Neuron (in vitro differentiated cells): ENCODE results near the gene CENPF.

Experiments used
- H2AFZ ChIP-seq: one replicate; pipeline ENCODE4 v1.6.1; 2013; ENCODE audit warnings: low read depth, mild to moderate bottlenecking, inconsistent platforms, low read length, moderate library complexity
- H3K27me3 ChIP-seq: one replicate; pipeline ENCODE4 v1.6.1; 2013; ENCODE audit warnings: low read length; ENCODE audit not compliant: insufficient read depth
- H3K36me3 ChIP-seq: one replicate; pipeline ENCODE4 v1.6.1; 2013; ENCODE audit warnings: low read length; ENCODE audit not compliant: insufficient read depth
- H3K4me1 ChIP-seq: one replicate; pipeline ENCODE4 v1.6.1; 2013; ENCODE audit warnings: low read length; ENCODE audit not compliant: insufficient read depth
- H3K4me3 ChIP-seq: 2 replicates; pipeline ENCODE4 v1.5.1; 2013; ENCODE audit warnings: mild to moderate bottlenecking, low read length, moderate library complexity
- H3K9me3 ChIP-seq: one replicate; pipeline ENCODE4 v1.6.1; 2013; ENCODE audit warnings: low read length

Gene CENPF

DNA sequence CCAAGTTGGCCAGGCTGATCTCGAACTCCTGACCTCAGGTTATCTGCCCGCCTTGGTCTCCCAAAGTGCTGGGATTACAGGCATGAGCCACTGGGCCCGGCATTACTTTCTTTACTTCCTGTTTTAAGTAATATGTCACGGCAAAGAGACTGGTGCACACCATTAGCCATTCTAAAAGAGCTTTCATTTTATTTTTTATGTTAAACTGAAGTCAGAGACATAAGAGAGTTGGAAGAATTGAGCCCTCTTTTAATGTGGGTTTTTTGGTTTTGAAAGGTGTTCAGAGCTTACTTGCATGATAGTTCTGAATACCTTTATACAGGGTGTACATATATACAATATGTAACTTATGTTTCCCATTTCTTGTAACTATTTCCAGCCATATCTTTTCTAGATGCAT lies 14.3 kb downstream of the CENPF start:
- Histone ChIP-seq H3K36me3 (peaks cover 81% of the 10 kb centered on the region), H3K4me1 (no peaks in the 10 kb centered on the region), H2AFZ (no peak overlapping the region), H3K4me3 (no peak overlapping the region), H3K27me3 (no peaks in the 10 kb centered on the region), H3K9me3 (no peaks in the 10 kb centered on the region)

DNA sequence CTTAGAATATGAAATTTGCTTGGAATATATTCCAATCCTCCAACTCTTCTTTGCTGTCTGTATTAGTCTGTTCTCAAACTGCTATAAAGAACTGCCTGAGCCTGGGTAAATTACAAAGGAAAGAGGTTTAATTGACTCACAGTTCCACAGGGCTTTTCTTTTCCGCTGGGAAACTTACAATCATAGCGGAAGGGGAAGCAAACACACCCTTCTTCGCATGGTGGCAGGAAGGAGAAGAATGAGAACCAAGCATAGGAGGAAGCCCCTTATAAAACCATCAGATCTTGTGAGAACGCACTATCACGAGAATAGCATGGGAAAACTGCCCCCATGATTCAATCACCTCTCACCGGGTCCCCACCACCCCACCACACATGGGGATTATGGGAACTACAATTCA lies 14.8 kb downstream of the CENPF start:
- Histone ChIP-seq H3K27me3 (no peaks in the 10 kb centered on the region), H3K4me1 (no peaks in the 10 kb centered on the region), H3K4me3 (no peak overlapping the region), H2AFZ (no peak overlapping the region), H3K36me3 (peaks cover 86% of the 10 kb centered on the region), H3K9me3 (no peaks in the 10 kb centered on the region)

DNA sequence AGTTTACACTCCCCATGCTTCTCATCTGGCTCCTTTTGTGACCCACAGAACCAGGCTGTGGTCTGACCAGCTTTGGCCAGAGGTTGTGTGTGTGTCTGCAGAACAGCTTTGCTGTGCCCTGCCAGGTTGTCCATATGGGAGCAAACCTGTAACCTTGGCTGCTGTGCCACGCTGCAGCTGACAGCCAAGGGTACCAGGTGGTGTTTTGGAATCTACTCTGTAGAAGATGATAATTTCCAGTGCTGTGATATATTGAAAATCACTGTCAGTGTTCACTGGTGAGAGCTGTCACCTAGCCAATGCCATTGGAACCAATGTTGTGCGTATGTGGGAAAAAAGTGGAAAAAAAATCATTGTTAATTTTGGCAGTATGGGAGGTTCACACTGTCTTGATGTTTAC lies 18.2 kb downstream of the CENPF start:
- Histone ChIP-seq H3K27me3 (no peaks in the 10 kb centered on the region), H3K36me3 (peaks cover 77% of the 10 kb centered on the region), H3K9me3 (no peaks in the 10 kb centered on the region), H2AFZ (no peak overlapping the region), H3K4me3 (no peak overlapping the region), H3K4me1 (no peaks in the 10 kb centered on the region)

DNA sequence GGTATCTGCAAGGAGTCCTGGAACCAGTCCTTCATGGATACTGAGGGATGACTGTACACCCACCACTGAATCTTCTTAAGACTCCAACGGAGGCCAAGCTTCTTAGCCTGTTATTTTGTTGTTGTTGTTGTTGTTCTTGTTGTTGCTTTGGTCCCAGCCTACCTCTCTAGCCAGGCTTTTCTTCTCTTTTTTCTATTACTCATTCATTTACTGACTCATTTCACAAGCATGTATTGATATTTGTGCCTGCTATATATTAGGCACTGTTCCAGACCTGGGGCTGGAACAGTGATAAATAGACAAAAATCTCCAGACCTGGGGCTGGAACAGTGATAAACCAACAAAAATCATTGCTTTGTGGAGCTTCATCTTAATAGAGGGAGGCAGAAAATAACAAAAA lies 20.4 kb downstream of the CENPF start:
- no peak overlapping the region for H3K4me3 ChIP-seq
- H3K27me3 ChIP-seq = no peaks in the 10 kb centered on the region
- H3K4me1 ChIP-seq = no peaks in the 10 kb centered on the region
- no peaks in the 10 kb centered on the region for H3K9me3 ChIP-seq
- peaks cover 75% of the 10 kb centered on the region for H3K36me3 ChIP-seq
- no peak overlapping the region for H2AFZ ChIP-seq

DNA sequence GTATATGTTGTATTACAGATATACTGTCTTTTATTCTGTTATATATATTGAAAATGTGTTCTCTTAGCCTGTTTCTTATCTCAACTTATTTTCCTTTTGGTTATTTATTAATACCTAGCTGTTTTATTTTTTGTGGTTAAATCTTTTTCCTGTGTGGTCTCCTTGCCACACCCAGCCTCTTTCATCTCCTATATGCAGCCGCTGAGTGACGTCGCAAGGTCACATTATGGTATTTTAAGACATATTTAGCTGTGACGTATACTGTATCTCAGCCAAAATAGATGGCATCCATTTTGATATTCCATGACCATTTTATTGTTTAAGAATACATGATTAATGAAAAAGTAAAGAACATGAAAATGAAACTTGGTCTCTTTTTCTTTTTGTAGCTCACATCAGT lies 29.1 kb downstream of the CENPF start:
- no peaks in the 10 kb centered on the region for H3K27me3 ChIP-seq
- H3K9me3 ChIP-seq = no peaks in the 10 kb centered on the region
- H3K36me3 ChIP-seq = peaks cover 87% of the 10 kb centered on the region
- no peak overlapping the region for H2AFZ ChIP-seq
- H3K4me1 ChIP-seq = no peaks in the 10 kb centered on the region
- H3K4me3 ChIP-seq = no peak overlapping the region

DNA sequence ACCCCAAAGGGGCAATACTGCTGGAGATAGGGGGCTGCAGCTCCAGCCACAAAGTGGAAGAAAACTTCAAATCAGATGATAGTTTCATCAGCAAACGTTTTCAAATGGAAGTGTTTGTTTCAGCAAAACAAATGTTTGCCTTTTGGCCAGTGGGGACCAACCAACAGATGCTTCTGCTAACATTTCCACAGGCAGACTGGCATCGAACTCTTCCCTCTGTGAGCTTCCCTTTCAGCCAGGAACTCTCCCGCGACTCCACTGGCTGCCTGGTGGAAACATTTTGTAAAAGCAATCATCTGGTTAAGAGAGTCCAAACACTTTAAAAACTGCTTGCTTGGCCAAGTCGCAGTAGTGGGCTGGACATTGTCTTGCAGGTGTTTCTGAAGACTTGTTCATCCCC lies 30.7 kb downstream of the CENPF start:
- Histone ChIP-seq H2AFZ (no peak overlapping the region), H3K27me3 (no peaks in the 10 kb centered on the region), H3K4me1 (no peaks in the 10 kb centered on the region), H3K4me3 (no peak overlapping the region), H3K36me3 (peaks cover 93% of the 10 kb centered on the region), H3K9me3 (no peaks in the 10 kb centered on the region)

DNA sequence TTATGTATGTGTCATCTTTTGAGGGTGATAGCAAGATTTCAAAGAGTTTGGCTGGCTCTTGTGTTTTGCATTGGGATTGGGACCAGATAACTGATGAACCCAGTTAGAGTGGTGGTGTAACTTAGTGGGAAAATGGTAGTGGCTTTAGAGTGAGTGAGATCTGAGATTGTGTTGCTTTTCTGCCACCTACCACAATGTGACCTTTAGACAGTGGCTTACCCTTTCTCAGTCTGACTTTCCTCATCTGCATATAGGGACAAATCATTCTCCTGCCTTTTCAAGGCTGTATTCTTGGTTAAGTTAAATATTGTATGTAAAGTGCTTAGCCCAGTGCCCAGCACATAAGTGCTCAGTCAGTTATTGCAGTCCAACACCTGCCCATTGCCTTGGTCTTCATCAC lies 31.3 kb downstream of the CENPF start:
- Histone ChIP-seq H3K36me3 (peaks cover 92% of the 10 kb centered on the region), H3K4me1 (no peaks in the 10 kb centered on the region)

DNA sequence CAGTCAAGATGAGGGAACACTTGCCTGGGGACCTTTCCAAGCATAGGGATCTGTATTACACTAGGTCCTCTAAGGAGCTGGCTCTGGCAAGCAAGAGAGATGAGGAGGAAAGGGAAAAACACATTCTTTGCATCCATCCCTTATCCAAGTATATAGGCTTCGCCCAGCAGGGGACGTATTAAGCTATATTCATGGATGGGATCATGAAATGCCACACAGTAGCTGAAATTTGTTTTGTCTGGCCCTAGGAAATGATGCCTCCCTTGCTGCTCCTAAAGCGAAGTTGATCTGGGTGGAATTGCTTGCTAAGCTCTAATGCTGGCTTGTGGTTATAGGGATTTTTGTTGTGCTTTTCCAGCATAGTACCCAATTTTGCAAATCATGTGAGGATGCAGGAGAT lies 32.1 kb downstream of the CENPF start:
- no peaks in the 10 kb centered on the region for H3K9me3 ChIP-seq
- no peaks in the 10 kb centered on the region for H3K27me3 ChIP-seq
- H3K4me1 ChIP-seq = no peaks in the 10 kb centered on the region
- H3K36me3 ChIP-seq = peaks cover 93% of the 10 kb centered on the region
- no peak overlapping the region for H3K4me3 ChIP-seq
- no peak overlapping the region for H2AFZ ChIP-seq

More for the DNA sequence above, 31.3 kb downstream of the CENPF start:
- Histone ChIP-seq H3K4me3 (no peak overlapping the region), H3K27me3 (no peaks in the 10 kb centered on the region), H2AFZ (no peak overlapping the region), H3K9me3 (no peaks in the 10 kb centered on the region)

DNA sequence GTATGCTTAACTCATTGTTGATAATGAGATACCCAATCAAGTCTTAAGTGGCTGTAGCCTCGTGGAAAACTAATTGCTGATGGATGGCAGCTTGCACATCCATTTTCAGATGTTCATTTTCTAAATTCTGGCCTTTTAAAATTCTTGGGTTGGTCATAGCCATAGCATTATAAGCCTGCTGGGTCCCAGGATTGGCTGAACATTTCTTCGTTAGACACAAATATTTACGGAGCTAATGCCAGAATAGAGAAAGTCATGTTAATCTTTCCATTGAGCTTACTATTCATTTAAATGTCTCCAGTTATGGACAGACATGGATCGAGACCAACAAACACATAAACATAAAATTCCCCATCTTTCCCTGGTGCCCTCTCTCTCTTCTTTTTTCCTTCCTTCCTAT lies 32.5 kb downstream of the CENPF start:
- Histone ChIP-seq H3K9me3 (no peaks in the 10 kb centered on the region), H3K4me3 (no peak overlapping the region), H2AFZ (no peak overlapping the region), H3K27me3 (no peaks in the 10 kb centered on the region), H3K36me3 (peaks cover 93% of the 10 kb centered on the region), H3K4me1 (no peaks in the 10 kb centered on the region)

DNA sequence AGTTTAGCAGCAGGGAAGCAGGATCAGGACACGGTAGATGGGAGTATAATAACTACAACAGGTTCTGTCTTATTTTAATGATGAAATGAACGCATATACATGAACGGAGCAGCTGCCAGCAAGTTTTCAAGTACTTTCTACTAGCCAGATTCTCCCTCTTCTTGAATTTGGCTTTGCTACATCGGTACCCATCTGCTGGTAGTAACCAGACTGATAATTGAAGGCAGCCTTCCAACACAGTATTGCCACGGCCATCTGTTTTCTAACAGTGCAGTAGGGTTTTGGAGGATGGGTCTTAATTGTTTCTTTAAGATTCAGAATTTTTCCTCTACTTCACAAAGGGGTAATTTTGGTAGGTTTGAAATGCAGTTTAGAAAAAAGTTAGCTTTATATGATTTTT lies 33.4 kb downstream of the CENPF start:
- Histone ChIP-seq H3K36me3 (peaks cover 94% of the 10 kb centered on the region), H3K4me1 (no peaks in the 10 kb centered on the region), H2AFZ (no peak overlapping the region), H3K9me3 (no peaks in the 10 kb centered on the region), H3K27me3 (no peaks in the 10 kb centered on the region), H3K4me3 (no peak overlapping the region)

DNA sequence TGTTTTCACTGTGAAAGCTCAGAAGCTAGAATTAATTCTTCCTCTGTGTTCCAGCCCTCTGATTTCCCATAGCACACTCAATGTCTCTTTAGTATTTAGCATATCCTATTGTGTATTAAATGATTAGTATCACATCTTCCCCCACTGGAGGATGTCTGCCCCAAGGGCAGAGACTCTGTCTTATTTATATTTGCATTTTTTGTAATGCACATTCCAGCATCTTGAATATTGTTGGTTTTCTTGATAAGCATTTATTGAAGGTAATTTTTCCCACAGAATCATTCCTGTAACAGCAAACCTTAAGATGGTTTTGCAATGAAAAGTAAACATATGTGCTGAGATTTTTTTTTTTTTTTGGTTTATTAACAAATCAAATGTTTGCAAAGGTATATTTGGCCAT lies 34.1 kb downstream of the CENPF start:
- Histone ChIP-seq H3K4me1 (no peaks in the 10 kb centered on the region), H3K9me3 (no peaks in the 10 kb centered on the region), H3K4me3 (no peak overlapping the region), H2AFZ (no peak overlapping the region), H3K36me3 (peaks cover 95% of the 10 kb centered on the region), H3K27me3 (no peaks in the 10 kb centered on the region)

DNA sequence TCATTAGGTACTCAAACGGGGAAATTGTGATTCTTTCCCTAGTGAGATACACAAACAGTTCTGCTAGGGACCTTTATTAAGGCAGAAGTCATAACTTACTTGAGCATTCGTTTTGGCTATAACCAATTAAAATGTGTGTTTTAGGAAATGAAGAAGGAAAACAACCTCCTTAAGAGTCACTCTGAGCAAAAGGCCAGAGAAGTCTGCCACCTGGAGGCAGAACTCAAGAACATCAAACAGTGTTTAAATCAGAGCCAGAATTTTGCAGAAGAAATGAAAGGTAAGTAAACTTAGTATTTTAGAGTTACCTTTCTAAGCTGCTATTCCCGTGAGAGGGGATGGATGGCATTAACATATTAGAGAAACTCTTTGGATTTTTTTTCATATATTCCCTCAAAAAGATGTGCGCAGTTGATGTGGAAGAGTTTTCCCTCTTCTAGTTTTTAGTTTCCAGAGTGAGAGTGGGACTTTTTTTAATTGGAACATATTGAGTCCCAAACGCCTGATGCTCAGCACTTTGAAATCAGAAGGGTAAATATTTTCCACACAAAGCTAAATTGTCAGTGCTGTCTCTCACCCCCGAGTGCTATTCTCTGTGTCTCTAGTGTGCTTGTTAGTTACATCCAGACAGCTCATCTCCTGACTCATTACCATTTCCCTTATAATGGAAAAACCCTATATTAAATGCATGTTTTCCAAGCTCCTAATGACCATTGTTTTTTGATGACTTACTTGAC lies 34.9 kb downstream of the CENPF start:
- Histone ChIP-seq H3K27me3 (no peaks in the 10 kb centered on the region), H3K4me3 (no peak overlapping the region), H3K9me3 (no peaks in the 10 kb centered on the region), H2AFZ (no peak overlapping the region), H3K4me1 (no peaks in the 10 kb centered on the region), H3K36me3 (peaks cover 95% of the 10 kb centered on the region)

DNA sequence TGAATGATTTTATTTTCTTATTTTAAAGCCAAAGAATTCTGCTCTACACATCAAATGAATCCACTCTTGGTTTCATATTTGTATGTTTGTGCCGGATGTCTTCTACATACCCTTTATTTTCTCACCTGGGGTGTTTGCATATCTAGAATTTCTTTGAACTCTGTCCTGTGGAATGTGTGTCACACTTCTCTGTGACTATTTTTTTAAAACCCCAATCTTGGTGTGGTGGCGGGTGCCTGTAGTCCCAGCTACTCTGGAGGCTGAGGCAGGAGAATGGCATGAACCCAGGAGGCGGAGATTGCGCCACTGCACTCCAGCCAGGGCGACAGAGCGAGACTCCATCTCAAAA lies 35.4 kb downstream of the CENPF start:
- no peaks in the 10 kb centered on the region for H3K9me3 ChIP-seq
- H3K4me3 ChIP-seq = no peak overlapping the region
- peaks cover 94% of the 10 kb centered on the region for H3K36me3 ChIP-seq
- no peak overlapping the region for H2AFZ ChIP-seq
- H3K4me1 ChIP-seq = no peaks in the 10 kb centered on the region
- no peaks in the 10 kb centered on the region for H3K27me3 ChIP-seq

DNA sequence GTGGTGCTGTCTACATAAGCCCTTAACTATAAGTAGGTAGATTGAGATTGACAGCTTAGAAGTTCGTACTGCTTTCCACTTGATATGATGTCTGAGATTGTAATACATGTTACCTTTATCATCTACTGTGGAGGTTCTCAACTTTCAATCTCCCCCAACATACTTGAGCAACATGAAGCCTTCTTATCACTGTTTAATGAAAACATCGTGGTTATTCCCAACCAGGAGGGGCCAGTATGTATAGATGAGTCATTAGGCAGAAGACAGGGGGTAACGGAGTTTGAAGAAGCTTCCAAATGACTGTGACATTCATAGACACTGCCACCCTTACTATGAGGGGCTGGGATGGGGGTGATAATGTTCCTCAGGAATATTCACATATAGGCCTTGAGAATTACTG lies 36.0 kb downstream of the CENPF start:
- Histone ChIP-seq H3K9me3 (no peaks in the 10 kb centered on the region), H3K27me3 (no peaks in the 10 kb centered on the region), H3K36me3 (peaks cover 94% of the 10 kb centered on the region), H2AFZ (no peak overlapping the region), H3K4me3 (no peak overlapping the region), H3K4me1 (no peaks in the 10 kb centered on the region)
